HG03565 (cell line): ENCODE data around the gene SLC27A4.

Experiments
- ATAC-seq: cut with Tn5 transposase; IDR thresholded peaks from one replicate; pipeline ENCODE4 v1.9.1; 2021; ENCODE audit warnings: mild to moderate bottlenecking, moderate library complexity; ENCODE audit not compliant: unreplicated experiment

The SLC27A4 gene

DNA sequence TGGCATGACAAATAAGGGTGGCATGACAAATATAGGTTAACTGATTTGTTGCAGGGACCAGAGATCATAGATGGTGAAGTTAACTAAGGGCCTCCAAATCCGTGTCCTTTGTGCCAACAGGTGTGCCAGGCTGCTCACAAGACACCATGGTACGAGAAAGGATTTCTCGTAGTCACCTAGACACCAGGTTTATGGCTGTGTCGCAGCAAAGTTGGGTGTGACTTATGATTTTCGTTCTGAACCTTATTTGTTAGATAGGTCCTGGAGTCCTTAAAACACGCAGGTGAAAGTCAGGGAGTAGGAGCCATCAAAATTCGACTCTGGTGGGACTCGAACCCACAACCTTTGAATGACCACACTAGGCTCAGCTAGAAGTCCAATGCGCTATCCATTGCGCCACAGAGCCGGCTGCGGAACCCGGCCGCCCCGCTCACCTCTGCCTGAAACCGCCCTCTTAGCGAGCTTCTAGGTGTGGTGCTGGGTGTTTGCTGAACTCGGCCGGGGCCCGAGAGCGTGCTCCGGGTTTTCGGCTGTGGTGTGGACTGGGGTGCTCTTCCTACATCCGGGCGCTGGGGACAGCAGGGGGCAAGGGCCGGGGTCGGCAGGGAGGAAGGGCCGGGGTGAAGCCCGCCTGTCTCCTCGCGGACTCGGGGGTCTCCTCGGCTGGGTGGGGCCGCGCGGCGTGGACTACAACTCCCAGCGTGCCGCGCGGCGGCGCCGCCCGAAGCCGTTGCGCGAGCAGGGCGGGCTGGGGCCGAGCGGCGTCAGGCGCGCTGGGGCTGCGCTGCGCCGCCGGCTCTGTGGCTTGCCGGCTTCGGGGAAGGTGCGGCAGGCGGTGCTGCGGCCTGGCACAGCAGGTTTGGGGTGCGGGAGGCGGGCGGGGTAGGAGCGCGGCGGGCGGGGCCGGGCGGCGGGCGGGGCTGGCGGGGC is at the start of gene SLC27A4:
TSS of gene SLC27A4 (plus strand) at position 767 of the 930 bp plus-strand sequence. CDS start 2,606 bp downstream, outside the sequence.
- peak; percentile 66 for ATAC-seq

DNA sequence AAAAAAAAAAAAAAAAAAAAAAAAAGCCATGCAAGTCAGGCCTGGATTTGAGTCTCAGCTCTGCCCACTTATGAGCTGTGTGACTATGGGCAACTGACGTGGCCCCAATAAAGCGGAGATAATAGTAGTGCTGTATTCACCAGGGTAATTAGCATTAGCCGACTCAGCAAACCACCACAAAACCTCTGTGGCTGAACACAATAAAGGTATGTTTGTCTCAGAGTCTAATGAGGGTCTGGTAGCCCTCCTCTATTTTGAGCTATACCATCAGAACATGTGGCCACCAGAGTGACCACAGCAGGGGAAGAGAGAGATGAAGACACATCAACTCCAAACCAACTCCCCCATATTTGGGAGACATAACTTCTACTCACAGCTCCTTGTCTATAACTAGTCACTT is 48.3 kb upstream of the SLC27A4 start:
- no peak for ATAC-seq

DNA sequence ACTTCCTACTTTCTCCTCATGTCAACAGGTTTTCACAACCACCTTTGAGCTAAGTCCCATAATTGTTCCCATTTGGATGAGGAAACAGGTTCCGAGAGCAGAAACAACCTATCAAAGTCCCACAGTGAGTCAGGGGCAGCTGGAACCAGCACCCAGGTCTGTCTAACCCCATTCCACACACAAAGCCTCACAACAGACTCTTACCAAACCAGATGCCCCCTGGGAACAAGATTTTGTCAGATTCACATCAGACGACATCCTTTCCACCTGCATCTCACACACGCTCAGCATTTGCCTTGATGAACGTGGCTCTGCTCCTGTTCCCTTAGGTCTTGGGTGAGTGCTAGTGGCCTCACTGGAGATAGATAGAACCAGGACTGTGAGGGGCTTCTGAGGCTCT is 47.2 kb upstream of the SLC27A4 start:
- ATAC-seq: no peak

DNA sequence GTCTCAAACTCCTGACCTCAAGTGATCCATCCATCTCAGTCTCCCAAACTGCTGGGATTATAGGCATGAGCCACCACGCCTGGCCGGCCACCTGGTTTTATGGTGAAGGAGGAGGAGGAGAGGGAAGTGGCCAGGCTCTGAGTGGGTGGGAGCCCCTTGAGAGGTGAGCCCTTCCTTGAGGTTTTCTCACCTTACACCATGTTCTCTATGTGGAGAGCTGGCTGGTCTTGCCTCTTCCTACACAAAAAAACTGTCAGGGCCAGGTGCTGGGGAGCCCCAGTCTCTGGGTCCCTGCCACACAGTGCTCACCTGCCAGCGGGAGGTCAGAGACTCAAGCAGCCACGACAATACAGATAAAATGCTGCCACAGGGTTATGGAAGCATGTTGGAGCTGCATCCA is 46.2 kb upstream of the SLC27A4 start:
- no peak for ATAC-seq

DNA sequence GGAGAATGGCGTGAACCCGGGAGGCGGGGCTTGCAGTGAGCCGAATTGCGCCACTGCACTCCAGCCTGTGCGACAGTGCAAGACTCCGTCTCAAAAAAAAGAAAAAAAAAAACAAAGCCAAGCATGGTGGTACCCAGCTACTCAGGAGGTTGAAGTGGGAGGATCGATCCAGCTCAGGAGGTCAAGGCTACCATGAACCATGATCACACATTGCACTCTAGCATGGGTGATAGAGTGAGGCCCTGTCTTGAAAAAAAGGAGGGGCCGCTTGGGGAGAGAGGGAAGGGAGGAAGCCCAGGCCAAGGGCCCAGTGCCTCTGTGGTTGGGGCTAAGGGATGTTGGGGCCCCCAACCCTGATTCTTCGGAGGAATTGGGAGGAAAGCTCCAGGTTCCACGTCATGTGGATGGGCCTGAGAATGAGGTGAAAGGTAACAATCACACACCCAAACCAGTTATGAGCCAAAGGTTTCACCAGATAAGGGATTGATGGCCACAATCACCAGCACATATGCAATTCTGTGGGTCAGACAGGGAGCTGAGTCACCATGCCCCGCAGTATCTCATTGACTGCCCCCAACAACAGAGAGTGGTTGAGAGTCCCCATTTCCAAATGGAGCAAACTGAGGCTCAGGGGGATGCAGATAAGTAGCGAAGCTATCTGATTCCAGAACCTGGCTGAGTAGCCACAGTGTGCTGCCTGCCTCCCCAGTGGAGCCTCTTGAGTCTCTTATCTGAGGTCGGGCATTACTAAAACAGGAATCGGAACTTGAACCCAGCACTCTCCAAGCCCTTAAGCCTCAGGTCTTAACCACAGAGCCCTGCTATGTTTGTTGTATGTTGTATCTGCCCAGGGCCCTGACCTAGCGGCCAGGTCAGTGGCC is 43.7 kb upstream of the SLC27A4 start:
- ATAC-seq: no peak

DNA sequence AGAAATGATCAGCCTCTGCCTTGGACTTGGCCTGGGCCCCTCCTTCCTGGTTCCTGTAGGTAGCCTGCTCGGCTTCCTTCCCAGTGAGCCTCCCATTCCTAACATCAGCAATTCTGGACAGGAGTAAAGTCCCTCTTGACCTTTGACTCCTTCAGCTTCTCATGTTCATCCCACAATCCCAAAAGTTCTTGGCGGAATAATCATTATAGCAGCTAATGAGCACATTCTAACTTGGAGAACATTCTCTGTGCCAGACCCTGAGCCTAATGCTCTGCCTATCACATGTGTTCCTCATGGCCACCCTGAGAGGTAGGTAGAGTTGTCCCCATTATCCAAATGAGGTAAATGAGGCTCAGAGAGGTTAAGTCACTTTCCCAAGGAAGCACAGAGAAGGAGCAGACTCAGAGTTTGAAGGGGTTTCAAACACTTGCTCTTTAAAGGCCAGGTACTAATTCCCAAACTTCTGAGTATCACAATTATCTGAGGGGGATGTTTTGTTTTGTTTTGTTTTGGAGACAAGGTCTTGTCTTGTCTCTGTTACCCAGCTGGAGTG is 43.0 kb upstream of the SLC27A4 start:
- no peak for ATAC-seq

DNA sequence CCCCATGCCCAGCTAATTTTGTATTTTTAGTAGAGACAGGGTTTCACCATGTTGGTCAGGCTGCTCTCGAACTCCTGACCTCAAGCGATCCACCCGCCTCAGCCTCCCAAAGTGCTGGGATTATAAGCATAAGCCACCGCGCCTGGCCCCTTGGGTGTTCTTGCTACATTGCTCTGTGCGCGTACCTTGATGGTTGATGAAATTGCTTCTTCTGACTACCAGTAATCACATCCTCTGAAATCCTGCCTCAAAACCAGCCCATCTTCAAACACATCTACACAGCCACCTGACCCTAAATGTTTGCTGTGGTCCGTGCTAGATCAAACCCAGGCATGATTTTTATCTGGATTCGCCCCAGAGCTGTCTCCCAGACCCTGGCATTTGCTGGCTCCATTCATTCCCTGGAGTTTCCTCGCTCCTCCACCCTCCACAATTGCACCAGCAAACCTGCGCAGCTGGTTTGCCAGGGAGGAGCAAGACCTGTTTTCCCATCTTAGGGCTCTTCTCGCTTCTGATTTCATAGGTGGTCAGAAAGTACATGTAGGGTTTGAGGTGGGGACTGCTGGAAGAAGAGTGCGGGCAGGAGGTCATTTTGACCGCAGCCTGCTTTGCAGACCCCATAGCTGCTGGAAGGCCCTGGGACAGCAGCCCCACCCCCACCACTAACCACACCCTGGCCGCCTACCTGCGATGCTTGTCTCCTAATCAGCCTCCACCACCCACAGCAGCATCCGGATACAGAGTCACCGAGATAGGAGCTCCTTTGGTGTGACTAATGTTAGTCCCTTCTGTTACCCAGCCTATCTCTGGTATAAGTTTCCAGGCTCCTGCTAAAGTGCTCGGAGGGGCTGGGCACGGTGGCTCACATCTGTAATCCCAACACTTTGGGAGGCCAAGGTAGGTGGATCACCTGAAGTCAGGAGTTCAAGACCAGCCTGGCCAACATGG is 41.5 kb upstream of the SLC27A4 start:
- no peak for ATAC-seq

DNA sequence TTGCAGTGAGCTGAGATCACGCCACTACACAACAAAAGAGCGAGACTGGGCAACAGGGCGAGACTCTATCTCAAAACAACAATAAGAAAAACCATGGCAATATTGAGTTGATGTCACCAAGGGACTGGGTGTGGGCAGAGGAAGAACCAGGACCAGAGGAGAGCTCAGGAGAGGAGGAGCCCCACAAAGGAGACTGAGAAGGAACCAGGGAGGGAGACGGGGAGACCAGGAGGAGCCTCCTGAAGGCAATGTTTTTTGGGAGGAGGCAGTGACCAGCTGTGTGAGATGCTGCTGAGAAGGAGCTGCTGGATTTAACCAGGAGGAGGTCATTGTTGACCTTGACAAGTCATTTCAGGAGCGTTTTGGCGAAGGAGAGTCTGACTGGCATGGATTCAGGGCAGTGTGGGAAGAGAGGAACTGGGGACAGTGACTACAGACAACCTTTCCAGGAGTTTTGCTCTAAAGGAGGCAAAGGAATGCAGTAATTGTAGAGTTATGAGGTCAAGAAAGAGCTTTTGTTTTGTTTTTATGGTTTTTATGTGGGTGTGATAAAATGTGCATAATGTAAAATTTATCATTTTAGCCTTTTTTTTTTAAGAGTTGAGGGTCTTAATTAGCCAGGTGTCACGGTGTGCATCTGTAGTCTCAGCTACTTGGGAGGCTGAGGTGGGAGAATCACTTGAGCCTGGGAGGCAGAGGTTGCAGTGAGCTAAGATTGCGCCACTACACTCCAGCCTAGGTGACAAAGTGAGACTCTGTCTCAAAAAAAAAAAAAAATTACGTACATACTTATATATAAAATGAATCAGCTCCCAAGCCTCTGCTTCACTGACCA is 36.0 kb upstream of the SLC27A4 start:
- no peak for ATAC-seq

DNA sequence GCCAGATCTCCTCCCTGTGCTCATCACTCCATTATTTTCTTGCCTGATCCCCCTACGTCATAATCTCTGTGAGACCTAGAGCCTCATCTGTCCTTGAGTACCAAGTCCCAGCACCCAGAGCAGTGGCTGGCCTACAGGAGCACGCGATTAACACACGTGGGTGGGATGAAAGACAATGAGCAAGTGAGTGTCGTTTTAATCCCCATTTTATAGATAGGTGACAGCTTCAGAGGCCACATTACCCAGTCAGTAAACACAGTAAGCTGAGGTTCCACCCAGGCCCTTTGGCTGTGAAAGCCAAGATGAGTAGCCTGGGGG is 35.4 kb upstream of the SLC27A4 start:
- no peak for ATAC-seq

DNA sequence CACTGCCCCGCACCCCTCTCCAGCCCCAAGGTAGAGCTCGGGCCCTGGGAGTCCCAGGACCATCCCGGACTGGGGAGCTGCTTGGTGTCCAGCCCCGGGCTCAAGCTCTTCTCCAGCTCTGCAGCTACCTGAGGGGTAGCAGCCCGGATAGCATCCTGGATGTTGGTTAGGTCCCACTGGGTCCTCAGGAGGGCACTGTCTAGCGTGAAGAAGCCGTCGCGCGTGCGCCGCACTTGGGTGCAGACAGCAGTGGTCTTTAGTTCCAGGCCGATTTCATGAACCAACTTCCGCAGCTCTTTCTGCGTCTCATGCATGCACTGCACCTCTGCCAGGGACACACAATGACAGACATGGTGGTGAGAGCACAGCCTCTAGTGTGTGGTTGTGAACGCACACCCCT is 30.8 kb upstream of the SLC27A4 start:
- ATAC-seq: no peak

DNA sequence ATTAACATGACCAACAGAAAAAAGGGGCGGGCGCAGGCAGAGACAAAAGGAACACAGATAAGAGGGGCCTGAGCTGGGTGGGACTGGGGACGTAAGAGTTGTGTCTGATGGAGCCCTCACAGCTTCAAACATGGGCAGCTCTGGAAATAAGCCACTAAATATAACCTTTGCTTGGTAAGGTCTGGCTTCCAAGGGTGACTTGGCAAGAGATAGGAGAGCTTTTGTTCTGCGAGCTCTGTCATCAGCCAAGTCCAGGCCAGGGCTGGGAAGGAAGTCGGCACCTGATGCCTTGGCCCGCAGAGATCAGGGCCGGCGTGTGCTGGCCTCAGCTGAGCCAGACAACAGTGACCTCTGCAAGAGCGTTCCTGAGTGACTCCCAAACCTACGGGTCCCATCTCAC is 29.9 kb upstream of the SLC27A4 start:
- no peak for ATAC-seq

DNA sequence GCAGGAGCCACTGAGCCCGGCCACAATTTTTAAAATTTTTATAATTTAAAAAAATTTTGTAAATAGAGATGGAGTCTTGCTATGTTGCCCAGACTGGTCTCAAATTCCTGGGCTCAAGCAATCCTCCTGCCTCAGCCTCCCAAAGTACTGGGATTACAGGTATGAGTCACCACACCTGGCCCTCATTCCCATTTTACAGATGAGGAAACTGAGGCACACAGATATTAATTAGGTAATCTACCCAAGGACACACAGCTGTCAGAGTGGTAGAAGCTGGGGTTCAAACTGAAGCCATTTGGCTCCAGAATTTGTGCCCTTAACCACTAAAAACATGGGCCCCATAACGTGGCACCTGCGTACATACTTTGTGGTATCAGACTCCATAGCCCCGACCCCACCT is 25.6 kb upstream of the SLC27A4 start:
- no peak for ATAC-seq

DNA sequence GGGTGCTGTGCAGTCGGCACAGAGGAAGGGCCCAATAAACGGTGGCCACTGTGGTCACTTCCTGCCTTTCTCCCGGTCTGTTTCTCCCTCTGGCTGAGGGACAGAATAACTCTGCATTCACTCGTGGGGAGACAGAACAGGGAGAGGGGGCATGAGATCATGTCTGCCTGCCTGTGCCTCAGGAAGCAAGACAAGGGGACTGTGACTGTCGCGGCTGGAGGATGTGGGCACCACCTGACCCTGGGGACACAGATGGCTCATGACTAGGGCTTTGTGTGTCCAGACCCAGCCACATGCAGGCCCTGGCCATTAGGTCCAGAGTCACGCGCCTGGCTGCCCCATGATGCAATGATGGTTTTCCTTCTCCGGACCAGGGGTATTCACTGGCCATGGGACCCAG is 23.9 kb upstream of the SLC27A4 start:
- no peak for ATAC-seq

DNA sequence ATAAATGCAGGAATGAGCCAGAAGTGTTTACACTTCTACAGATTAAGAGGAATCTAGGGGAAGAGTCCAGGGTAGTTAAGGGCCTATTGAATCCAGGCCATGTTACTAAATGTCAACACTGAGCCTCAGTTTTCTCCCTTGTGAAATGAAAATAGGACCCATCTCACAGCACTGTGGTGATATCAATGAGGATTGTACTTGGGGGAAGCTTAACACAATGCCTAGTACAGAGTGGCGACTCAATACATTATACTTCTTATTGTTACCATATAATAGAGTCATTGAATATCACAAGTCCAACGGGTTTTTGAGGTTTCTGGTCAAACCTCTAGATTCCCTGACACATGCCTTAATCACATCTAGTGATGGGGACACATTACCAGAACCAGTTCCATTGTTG is 22.7 kb upstream of the SLC27A4 start:
- ATAC-seq: no peak

DNA sequence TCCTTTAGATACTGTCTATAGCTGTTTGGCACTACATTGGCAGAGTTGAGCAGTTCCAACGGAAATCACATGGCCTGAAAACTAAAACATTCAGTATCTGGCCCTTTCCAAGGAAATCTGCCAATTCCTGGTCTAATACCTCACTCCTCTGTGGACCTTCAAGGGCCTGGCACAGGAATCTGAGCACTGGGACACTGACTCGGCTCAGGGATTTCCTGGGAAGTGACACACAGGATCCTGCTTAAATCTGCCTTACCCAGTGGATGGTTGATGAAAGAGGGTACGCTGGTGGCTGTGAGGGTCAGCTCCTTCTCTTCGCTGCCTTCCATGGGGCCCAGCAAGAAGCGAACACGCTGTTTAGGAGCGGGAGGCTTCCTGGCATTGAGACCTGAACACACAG is 19.0 kb upstream of the SLC27A4 start:
- ATAC-seq: no peak

DNA sequence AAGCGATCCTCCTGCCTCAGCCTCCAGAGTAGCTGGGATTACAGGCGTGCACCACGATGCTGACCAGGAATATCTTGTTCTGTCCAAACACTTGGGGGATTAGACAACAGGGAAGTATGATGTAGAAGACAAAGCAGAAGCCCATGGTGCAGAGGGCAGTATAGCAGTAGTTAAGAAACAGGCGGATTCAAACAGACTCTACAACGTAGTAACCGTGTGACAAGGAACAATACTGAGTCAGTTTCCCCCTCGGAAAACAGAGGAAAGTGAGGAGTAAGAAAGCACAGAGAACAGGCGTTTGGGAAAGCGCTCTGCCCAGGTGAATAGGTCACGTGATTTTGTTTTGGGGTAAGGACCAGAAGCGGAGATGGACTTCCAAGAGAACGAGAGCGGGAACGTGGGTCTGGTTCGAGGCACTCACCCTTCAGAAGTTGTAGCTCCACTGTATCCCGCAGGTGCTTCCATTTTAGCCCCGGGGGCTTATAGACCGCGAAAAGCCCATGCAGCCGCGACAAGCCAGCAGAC is 18.4 kb upstream of the SLC27A4 start:
- ATAC-seq: peak; percentile 16

DNA sequence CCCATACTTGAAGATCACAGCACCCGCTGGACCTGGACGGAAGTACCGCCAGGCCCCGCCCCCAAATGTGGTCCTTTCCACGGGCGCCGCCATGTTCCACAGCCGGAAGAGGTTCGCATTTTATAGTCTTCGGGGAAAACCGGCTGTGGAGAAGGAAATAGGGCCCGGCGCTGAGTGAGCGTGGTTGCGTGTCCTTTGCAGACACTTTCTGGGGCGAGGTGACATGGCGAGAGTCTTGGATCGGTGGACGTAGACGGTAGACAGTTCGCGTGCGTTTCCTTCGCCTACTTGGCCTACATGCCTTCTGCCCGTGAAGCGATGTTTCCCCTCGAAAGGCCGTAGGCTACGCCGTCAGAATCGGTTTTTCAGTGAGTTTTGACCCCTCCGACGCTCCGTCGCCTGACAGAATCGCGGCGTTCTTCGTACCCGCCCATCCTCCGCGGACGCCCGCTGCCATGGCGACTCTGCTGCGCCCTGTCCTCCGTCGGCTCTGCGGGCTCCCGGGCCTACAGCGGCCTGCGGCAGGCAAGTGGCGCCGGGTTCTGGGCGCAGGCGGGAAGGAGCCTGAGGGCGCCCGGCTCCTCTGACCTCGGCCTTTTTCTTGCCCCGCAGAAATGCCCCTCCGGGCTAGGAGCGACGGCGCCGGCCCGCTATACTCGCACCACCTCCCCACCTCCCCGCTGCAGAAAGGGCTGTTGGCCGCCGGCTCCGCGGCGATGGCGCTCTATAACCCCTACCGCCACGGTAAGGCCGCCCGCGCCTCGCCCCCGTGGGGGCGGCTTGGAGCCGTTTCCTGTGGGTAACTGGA is 17.7 kb upstream of the SLC27A4 start, which contains the start of the genes COQ4 and TRUB2:
TSS of gene COQ4 (plus strand) at position 436 of the 808 bp plus-strand sequence. CDS start at position 456, 20 bp downstream.
TSS of gene TRUB2 (minus strand) at position 44 of the 808 bp plus-strand sequence. CDS start at position 5, 39 bp downstream.
- ATAC-seq: peak; percentile 63

DNA sequence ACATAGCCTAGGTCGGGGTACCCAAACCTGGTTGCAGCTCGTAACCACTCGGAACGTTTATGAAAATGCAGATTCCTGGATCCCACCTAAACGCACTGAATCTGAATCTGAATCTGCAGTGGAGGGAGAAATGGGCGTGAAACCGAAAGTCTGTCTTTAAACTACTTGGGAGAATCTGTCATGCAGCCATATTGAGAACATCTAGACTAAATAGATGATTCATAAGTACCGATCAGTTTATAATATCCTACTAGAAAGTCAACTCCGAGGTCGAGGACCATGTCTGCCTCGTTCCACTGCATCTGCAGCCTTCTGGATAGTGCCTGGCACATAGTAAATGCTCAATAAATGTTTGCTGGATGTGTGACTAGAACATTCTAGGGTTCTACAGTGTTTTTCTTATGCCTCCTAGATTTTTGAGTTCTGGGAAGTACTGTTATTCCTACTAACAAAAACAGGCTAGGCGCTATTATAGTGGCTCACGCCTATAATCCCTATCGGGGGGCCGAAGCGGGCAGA is 17.1 kb upstream of the SLC27A4 start:
- ATAC-seq: no peak
